Astrocyte of the cerebellum (primary cell): Measurements from ENCODE around the gene GALNTL6.

Source experiments
- DNase-seq: peaks from one replicate; pipeline ENCODE4 v3.0.0-alpha.2; 2011; ENCODE audit warnings: low read depth
- H3K4me3 ChIP-seq: 2 replicates; pipeline ENCODE4 v1.5.1; 2011; ENCODE audit warnings: mild to moderate bottlenecking, low read depth, low read length, moderate library complexity
- in situ Hi-C: cut with HindIII; loops from 2 replicates; pipeline ENCODE4 v1.10.0; 2017; ENCODE audit warnings: low sequenced_read_pairs
- TF ChIP-seq, protein P1 (sequence below): IDR thresholded peaks from 2 replicates; pipeline ENCODE4 v1.5.1; 2012; ENCODE audit warnings: low read length, low read depth, moderate library complexity, mild to moderate bottlenecking; ENCODE audit errors: missing control alignments

GALNTL6 gene

DNA sequence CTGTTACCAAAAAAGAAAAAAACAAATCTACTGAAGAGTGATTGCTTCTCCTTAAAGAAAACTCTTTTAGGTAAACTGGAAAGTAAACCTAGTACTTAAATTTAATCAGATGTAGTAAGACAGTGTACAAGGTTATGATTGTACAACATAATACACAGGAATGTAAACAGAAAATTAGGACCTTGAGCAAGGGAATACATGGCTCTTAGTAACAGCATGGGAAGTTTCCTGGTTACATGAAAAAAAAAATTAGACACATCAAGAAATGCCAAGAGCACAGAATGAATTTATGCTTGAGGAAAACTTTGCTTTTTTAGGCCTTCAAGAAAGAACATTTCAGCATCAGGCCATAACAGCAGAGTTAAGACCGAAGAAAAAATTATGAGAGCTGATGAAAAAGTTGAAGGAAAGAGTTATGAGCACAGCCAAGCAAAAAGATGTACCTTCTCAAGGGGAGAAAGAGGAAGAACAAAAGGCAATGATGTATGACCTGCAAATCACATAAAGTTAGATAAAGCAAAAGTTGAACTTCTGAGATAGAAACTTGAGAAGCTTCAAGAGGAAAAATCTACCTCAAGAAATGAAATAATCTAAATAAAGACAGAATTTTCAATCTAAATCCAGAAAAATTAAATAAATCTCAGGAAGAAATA, 311.6 kb downstream of the GALNTL6 start:
- in situ Hi-C loops = no loop called here
- TF ChIP-seq, protein P1, sequence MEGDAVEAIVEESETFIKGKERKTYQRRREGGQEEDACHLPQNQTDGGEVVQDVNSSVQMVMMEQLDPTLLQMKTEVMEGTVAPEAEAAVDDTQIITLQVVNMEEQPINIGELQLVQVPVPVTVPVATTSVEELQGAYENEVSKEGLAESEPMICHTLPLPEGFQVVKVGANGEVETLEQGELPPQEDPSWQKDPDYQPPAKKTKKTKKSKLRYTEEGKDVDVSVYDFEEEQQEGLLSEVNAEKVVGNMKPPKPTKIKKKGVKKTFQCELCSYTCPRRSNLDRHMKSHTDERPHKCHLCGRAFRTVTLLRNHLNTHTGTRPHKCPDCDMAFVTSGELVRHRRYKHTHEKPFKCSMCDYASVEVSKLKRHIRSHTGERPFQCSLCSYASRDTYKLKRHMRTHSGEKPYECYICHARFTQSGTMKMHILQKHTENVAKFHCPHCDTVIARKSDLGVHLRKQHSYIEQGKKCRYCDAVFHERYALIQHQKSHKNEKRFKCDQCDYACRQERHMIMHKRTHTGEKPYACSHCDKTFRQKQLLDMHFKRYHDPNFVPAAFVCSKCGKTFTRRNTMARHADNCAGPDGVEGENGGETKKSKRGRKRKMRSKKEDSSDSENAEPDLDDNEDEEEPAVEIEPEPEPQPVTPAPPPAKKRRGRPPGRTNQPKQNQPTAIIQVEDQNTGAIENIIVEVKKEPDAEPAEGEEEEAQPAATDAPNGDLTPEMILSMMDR = no peak
- H3K4me3 ChIP-seq = no peak overlapping the region
- no peak for DNase-seq

DNA sequence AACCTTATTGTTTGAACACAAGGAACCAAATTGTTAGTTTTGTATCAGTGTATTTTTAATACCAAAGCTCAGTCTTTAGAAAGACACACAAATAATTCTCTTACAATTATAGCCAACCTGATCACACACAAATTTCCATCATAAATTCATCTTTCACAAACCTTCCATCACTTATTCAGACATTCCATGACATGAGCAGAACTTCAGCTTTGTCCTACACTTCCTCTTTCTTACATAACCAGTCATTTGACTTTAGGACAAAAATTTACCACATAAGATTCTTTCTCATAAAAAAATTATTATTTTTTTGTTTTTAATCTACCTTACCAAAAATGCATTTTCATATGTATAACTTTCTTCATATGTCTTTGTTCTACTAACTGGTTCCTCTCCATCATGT, 312.2 kb downstream of the GALNTL6 start:
- DNase-seq = no peak
- in situ Hi-C loops = no loop called here
- TF ChIP-seq, protein P1 = no peak
- no peak overlapping the region for H3K4me3 ChIP-seq

DNA sequence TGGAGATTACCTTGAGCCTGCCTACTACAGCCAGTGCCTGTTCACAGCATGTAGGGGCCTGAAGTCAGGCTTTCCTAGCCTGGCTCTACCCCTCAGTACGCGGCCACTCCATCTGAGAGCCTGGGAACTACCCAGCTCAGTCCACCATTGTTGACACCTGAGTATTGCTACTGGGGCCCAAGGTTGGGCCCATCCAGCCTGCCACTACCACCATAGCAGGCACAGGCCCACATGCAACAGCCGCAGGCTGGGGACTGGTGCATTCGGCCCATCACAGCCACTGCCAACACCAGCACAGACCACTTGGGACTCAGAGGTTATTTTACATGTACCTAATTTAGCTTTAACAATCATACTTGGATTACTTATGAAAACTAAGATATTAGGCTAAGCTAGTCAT, 314.0 kb downstream of the GALNTL6 start:
- no peak overlapping the region for H3K4me3 ChIP-seq
- DNase-seq = no peak
- TF ChIP-seq, protein P1 = no peak
- in situ Hi-C loops = no loop called here

DNA sequence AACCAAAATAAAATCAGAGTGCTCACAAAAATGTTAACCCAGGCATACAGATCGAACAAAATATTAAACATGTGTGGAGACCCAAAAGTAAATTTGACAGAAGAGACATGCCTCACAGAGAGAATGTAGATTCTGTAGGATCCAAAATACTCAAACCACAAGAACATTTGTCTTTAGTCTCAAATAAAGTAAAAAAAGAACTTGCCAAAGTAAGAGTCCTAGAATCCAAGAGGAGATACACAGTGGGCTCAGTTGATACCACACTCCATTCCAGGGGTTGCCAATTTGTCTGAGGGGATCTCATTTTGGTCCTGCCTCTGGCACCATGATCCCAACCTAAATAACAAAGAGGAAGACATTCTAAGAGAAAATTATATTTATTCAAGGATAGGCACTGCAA, 316.4 kb downstream of the GALNTL6 start:
- DNase-seq = no peak
- H3K4me3 ChIP-seq = no peak overlapping the region
- in situ Hi-C loops = no loop called here
- TF ChIP-seq, protein P1 = no peak

DNA sequence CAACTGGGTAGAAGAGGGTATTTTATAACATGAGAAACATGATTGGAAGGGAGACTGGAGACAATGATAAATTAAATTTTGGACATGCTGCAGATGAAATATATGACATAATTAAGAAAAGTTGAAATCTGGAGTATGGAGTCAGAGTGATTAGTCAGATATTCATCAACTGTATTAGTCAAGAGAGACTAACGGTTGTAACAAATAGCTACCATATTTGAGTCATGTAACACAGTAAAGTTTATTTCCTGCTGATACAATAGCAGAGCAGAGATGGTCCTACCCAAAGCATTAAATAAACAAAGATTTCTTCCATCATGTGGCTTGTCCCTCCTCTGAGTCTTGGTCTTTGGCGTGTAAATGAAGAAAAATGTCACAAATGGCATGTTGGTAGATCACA, 321.3 kb downstream of the GALNTL6 start:
- no peak overlapping the region for H3K4me3 ChIP-seq
- no peak for DNase-seq
- TF ChIP-seq, protein P1 = no peak
- in situ Hi-C loops = no loop called here

DNA sequence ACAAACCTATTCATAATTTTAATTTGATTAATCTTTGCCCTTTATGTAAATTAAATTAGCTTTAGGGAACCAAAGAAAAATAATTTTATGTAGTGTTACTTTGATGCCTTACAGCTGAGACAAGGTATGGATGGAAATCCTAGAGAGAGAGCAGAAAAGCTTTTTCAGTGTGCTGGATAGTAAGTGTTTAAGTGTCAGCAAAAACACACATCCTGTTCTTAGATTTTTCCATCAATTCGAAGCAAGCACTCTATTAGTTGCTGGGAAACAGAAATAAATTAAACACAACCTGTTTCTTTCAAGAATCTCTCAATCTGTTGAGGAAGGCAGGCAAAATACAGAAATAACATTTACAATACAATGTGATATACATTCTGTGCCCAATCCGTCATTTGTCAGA, 327.8 kb downstream of the GALNTL6 start:
- no peak for DNase-seq
- TF ChIP-seq, protein P1 = no peak
- H3K4me3 ChIP-seq = no peak overlapping the region
- in situ Hi-C loops = no loop called here
